Ascending aorta (tissue), 2 donors: ENCODE measurements around the gene KRTAP5-3. TPM values are rescaled to one million over a fixed set of nuclear protein-coding genes. Genes with fewer than 3 reads are reported as not detected.
A peak's percentile ranks its signal among the peaks of the same experiment; 100 is the strongest.

Experiments used
- DNase-seq, 2 donors: peaks; one replicate each; pipeline ENCODE4 v3.0.0-alpha.2; 2019; ENCODE audit warnings: low spot score in 2 of 2
- H3K27ac ChIP-seq, 2 donors: fragments of 200-600 bp; sonication (generic); one replicate each; pipeline ENCODE4 v1.5.1; 2016 to 2017; ENCODE audit warnings: mild to moderate bottlenecking in 1 of 2
- H3K27me3 ChIP-seq: fragments of 200-600 bp; sonication (generic); one replicate; pipeline ENCODE4 v1.5.1; 2017
- H3K36me3 ChIP-seq, 2 donors: fragments of 200-600 bp; sonication (generic); one replicate each; pipeline ENCODE4 v1.5.1; 2016
- H3K4me1 ChIP-seq, 2 donors: fragments of 200-600 bp; sonication (generic); one replicate each; pipeline ENCODE4 v1.5.1; 2016 to 2017; ENCODE audit warnings: mild to moderate bottlenecking in 1 of 2
- H3K4me3 ChIP-seq, 2 donors: fragments of 200-600 bp; sonication (generic); one replicate each; pipeline ENCODE4 v1.5.1; 2016 to 2017; ENCODE audit warnings: mild to moderate bottlenecking in 1 of 2
- H3K9me3 ChIP-seq, 2 donors: fragments of 200-600 bp; sonication (generic); one replicate each; pipeline ENCODE4 v1.5.1; 2016
- intact Hi-C: fragments of 100-400 bp; cut with DNase I; formaldehyde crosslinking; loops from one replicate; pipeline ENCODE4 v1.15.1; 2023
- total RNA-seq: library from RNA; depleted of rRNA; stranded (reverse); fragments of >200 nt; gene quantifications from one replicate; pipeline ENCODE4 v1.1.0, GENCODE V29; 2016
- TF ChIP-seq, protein P1 (sequence below), 3 experiments: fragments of 200-600 bp in 2 of 3; fragments of 450-650 bp in 1 of 3; sonication (generic) in 2 of 3; IDR thresholded peaks; one replicate each; pipeline ENCODE4 v1.5.1; 2016 to 2019; ENCODE audit warnings: antibody characterized with exemption in 3 of 3, mild to moderate bottlenecking in 1 of 3, moderate library complexity in 1 of 3

The KRTAP5-3 gene
- total RNA-seq, 1 donor from 2014 or later = not detected

- Histone ChIP-seq H3K27ac (peak overlapping the region; percentile 93 to 98), H3K9me3 (no peaks in the 10 kb centered on the region), H3K36me3 (peaks cover 30 to 36% of the 10 kb centered on the region in 2 donors), H3K27me3 (no peaks in the 10 kb centered on the region), H3K4me3 (peak overlapping the region; percentile 32 to 47), H3K4me1 (peaks cover 20 to 42% of the 10 kb centered on the region in 2 donors)
- intact Hi-C loops = loop anchor here (1.0 to 10.0 kb wide), 2 partner anchors 10 to 713 kb away; partner anchors contain the start of genes POLR2L and TSPAN4
- DNase-seq = peak; percentile 43 to 91
- TF ChIP-seq, protein P1, sequence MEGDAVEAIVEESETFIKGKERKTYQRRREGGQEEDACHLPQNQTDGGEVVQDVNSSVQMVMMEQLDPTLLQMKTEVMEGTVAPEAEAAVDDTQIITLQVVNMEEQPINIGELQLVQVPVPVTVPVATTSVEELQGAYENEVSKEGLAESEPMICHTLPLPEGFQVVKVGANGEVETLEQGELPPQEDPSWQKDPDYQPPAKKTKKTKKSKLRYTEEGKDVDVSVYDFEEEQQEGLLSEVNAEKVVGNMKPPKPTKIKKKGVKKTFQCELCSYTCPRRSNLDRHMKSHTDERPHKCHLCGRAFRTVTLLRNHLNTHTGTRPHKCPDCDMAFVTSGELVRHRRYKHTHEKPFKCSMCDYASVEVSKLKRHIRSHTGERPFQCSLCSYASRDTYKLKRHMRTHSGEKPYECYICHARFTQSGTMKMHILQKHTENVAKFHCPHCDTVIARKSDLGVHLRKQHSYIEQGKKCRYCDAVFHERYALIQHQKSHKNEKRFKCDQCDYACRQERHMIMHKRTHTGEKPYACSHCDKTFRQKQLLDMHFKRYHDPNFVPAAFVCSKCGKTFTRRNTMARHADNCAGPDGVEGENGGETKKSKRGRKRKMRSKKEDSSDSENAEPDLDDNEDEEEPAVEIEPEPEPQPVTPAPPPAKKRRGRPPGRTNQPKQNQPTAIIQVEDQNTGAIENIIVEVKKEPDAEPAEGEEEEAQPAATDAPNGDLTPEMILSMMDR (IDR thresholded peaks at IDR 0.05) = no peak
Measured at GRCh38 chr11:1557904-1558774, 50.1 kb downstream of the KRTAP5-3 start.

Other genes starting within 250 kb of the KRTAP5-3 start
- gene BRSK2, start 218.5 kb downstream of the KRTAP5-3 start, total RNA-seq = 9.3 TPM
- gene MOB2, start 121.7 kb downstream of the KRTAP5-3 start, total RNA-seq = 95.4 TPM
- gene DUSP8, start 36.2 kb downstream of the KRTAP5-3 start, total RNA-seq = 27.0 TPM
- not detected for gene KRTAP5-1, start 23.2 kb downstream of the KRTAP5-3 start, total RNA-seq
- gene KRTAP5-2, start 10.2 kb downstream of the KRTAP5-3 start, total RNA-seq = not detected
- not detected for gene KRTAP5-4, start 13.7 kb upstream of the KRTAP5-3 start, total RNA-seq
- gene KRTAP5-5, start 21.3 kb upstream of the KRTAP5-3 start, total RNA-seq = not detected
- gene KRTAP5-6, start 88.7 kb upstream of the KRTAP5-3 start, total RNA-seq = not detected
- 2.9 TPM for gene IFITM10, start 142.1 kb upstream of the KRTAP5-3 start, total RNA-seq
- 777 TPM for gene CTSD, start 155.5 kb upstream of the KRTAP5-3 start, total RNA-seq
- gene SYT8, start 226.5 kb upstream of the KRTAP5-3 start, total RNA-seq = not detected
- not detected for gene TNNI2, start 230.5 kb upstream of the KRTAP5-3 start, total RNA-seq
- 41.9 TPM for gene LSP1, start 244.6 kb upstream of the KRTAP5-3 start, total RNA-seq